ENCODE data around the gene ZNF784. TPM values are rescaled to one million over a fixed set of nuclear protein-coding genes. Genes with fewer than 3 reads are reported as not detected.

Gene ZNF784
- total and polyA plus RNA-seq, 2 experiments from 2014 or later, result 5.5 to 7.2 TPM

GRCh38 chr19:55672418-55672817 is 48.1 kb upstream of the ZNF784 start:
- no peaks in the 10 kb centered on the region for H3K36me3 ChIP-seq (replicated peaks; ENCODE audit: insufficient read depth, low read depth)
- 95% methylated on average over 5 of the region's 5 CpGs for WGBS (ENCODE audit: low lambda C conversion rate, missing lambda C conversion rate)

GRCh38 chr19:55671054-55671378 is 46.6 kb upstream of the ZNF784 start:
- Histone ChIP-seq H3K9me3 (ENCODE audit: low read depth) (no peaks in the 10 kb centered on the region), H3K9me2 (replicated peaks; ENCODE audit: insufficient read depth) (no peaks in the 10 kb centered on the region), H3K27me3 (no peaks in the 10 kb centered on the region), H3K4me3 (no peak overlapping the region), H3K79me2 (peaks cover 86% of the 10 kb centered on the region), H4K20me1 (ENCODE audit: insufficient read depth, poor library complexity, severe bottlenecking) (peaks cover 75% of the 10 kb centered on the region), H3K4me2 (no peak overlapping the region), H3K27ac (no peak overlapping the region), H3K4me1 (ENCODE audit: insufficient read depth) (peaks cover 19% of the 10 kb centered on the region), H2AFZ (no peak overlapping the region), H3K36me3 (replicated peaks; ENCODE audit: insufficient read depth, low read depth) (no peaks in the 10 kb centered on the region)
- TF ChIP-seq EZH2 (IDR thresholded peaks at IDR 0.05; ENCODE audit: borderline replicate concordance) (no peak), EZH2phosphoT487 (IDR thresholded peaks at IDR 0.05; ENCODE audit: low read depth, severe bottlenecking, unreplicated experiment) (no peak), CTCF (IDR thresholded peaks at IDR 0.05; ENCODE audit: poor library complexity) (no peak)
- WGBS (ENCODE audit: low lambda C conversion rate, missing lambda C conversion rate), result 96% methylated on average over 2 of the region's 2 CpGs
- no peak for DNase-seq (ENCODE audit: low spot score)

More at GRCh38 chr19:55672418-55672817, 48.1 kb upstream of the ZNF784 start:
- Histone ChIP-seq H3K4me1 (ENCODE audit: insufficient read depth) (peaks cover 25% of the 10 kb centered on the region), H4K20me1 (ENCODE audit: insufficient read depth, poor library complexity, severe bottlenecking) (peaks cover 75% of the 10 kb centered on the region), H2AFZ (no peak overlapping the region), H3K27ac (no peak overlapping the region), H3K9me2 (replicated peaks; ENCODE audit: insufficient read depth) (no peaks in the 10 kb centered on the region), H3K79me2 (peaks cover 86% of the 10 kb centered on the region), H3K4me3 (no peak overlapping the region), H3K9me3 (ENCODE audit: low read depth) (no peaks in the 10 kb centered on the region), H3K4me2 (no peak overlapping the region), H3K27me3 (no peaks in the 10 kb centered on the region)
- no peak for DNase-seq (ENCODE audit: low spot score)
- TF ChIP-seq EZH2phosphoT487 (IDR thresholded peaks at IDR 0.05; ENCODE audit: low read depth, severe bottlenecking, unreplicated experiment) (no peak), CTCF (IDR thresholded peaks at IDR 0.05; ENCODE audit: poor library complexity) (no peak), EZH2 (IDR thresholded peaks at IDR 0.05; ENCODE audit: borderline replicate concordance) (no peak)

GRCh38 chr19:55670280-55671053 is 46.1 kb upstream of the ZNF784 start:
- no peak for DNase-seq (ENCODE audit: low spot score)
- 89% methylated on average over 23 of the region's 23 CpGs for WGBS (ENCODE audit: low lambda C conversion rate, missing lambda C conversion rate)
- H3K27me3 ChIP-seq, result no peaks in the 10 kb centered on the region
- no peak overlapping the region for H3K4me3 ChIP-seq
- no peaks in the 10 kb centered on the region for H3K9me3 ChIP-seq (ENCODE audit: low read depth)
- H3K4me2 ChIP-seq, result no peak overlapping the region
- H3K36me3 ChIP-seq (replicated peaks; ENCODE audit: insufficient read depth, low read depth), result no peaks in the 10 kb centered on the region
- H3K4me1 ChIP-seq (ENCODE audit: insufficient read depth), result peaks cover 19% of the 10 kb centered on the region
- peaks cover 85% of the 10 kb centered on the region for H3K79me2 ChIP-seq
- H2AFZ ChIP-seq, result no peak overlapping the region
- TF ChIP-seq EZH2 (IDR thresholded peaks at IDR 0.05; ENCODE audit: borderline replicate concordance) (no peak), CTCF (IDR thresholded peaks at IDR 0.05; ENCODE audit: poor library complexity) (no peak), EZH2phosphoT487 (IDR thresholded peaks at IDR 0.05; ENCODE audit: low read depth, severe bottlenecking, unreplicated experiment) (no peak)
- no peaks in the 10 kb centered on the region for H3K9me2 ChIP-seq (replicated peaks; ENCODE audit: insufficient read depth)
- H3K27ac ChIP-seq, result no peak overlapping the region
- H4K20me1 ChIP-seq (ENCODE audit: insufficient read depth, poor library complexity, severe bottlenecking), result peaks cover 76% of the 10 kb centered on the region
